WTC11 (cell line): ENCODE measurements around the gene PSME2. TPM values are rescaled to one million over a fixed set of nuclear protein-coding genes. Genes with fewer than 3 reads are reported as not detected.

Source experiments
- ATAC-seq: fragments of 200-7000 bp; cut with Tn5 transposase; 2 replicates; pipeline ENCODE4 v1.10.0; 2021; ENCODE audit warnings: mild to moderate bottlenecking, moderate library complexity
- CTCF ChIA-PET: fragments of 300-600 bp; sonication (Branson Sonifier 250); formaldehyde crosslinking; loops from one replicate; lab custom pipeline; 2021; ENCODE audit warnings: antibody characterized with exemption; lab: Charles Lee
- POLR2A ChIA-PET: fragments of 350-600 bp; sonication (Branson Sonifier 250); formaldehyde crosslinking; loops from one replicate; lab custom pipeline; 2021; ENCODE audit warnings: antibody characterized with exemption; lab: Charles Lee
- DNase-seq: peaks from one replicate; pipeline ENCODE4 v3.0.0; 2021; ENCODE audit warnings: low spot score
- H3K27ac Mint-ChIP-seq: 2 replicates; pipeline ENCODE4 v1.8.0; 2021; ENCODE audit warnings: mixed read lengths
- H3K27me3 Mint-ChIP-seq: 2 replicates; pipeline ENCODE4 v1.8.0; 2021; ENCODE audit warnings: low read depth, mild to moderate bottlenecking, moderate library complexity, mixed read lengths
- H3K36me3 Mint-ChIP-seq: 2 replicates; pipeline ENCODE4 v1.8.0; 2021; ENCODE audit warnings: mixed read lengths
- H3K4me1 Mint-ChIP-seq: 2 replicates; pipeline ENCODE4 v1.8.0; 2022; ENCODE audit warnings: mixed read lengths
- H3K4me3 Mint-ChIP-seq: 2 replicates; pipeline ENCODE4 v1.8.0; 2021; ENCODE audit warnings: mild to moderate bottlenecking, moderate library complexity, mixed read lengths
- H3K9me3 Mint-ChIP-seq: 2 replicates; pipeline ENCODE4 v1.8.0; 2021; ENCODE audit warnings: mixed read lengths
- ATF1 ChIP-seq: sonication (generic); formaldehyde crosslinking; IDR thresholded peaks from 2 replicates; pipeline ENCODE4 v1.8.1; 2023; ENCODE audit warnings: mild to moderate bottlenecking, moderate library complexity, missing genetic modification reagents
- ATF2 ChIP-seq: sonication (generic); formaldehyde crosslinking; IDR thresholded peaks from 2 replicates; pipeline ENCODE4 v1.8.1; 2022; ENCODE audit warnings: low read depth, missing genetic modification reagents, borderline replicate concordance
- CDX4 ChIP-seq: fragments of 250-450 bp; sonication (Bioruptor Pico); IDR thresholded peaks from 2 replicates; pipeline ENCODE4 v1.9.0; 2021; ENCODE audit warnings: moderate library complexity, mild to moderate bottlenecking, inconsistent platforms, borderline replicate concordance
- E2F4 ChIP-seq: sonication (generic); formaldehyde crosslinking; IDR thresholded peaks from 2 replicates; pipeline ENCODE4 v1.8.1; 2022; ENCODE audit warnings: low read depth, mild to moderate bottlenecking, moderate library complexity, missing genetic modification reagents, borderline replicate concordance
- ELF4 ChIP-seq: sonication (generic); formaldehyde crosslinking; IDR thresholded peaks from 2 replicates; pipeline ENCODE4 v1.8.1; 2022; ENCODE audit warnings: low read depth, mild to moderate bottlenecking, moderate library complexity, missing genetic modification reagents
- ESRRA ChIP-seq: sonication (generic); formaldehyde crosslinking; IDR thresholded peaks from 2 replicates; pipeline ENCODE4 v1.8.1; 2022; ENCODE audit warnings: mild to moderate bottlenecking, missing genetic modification reagents, borderline replicate concordance
- FOXP1 ChIP-seq: sonication (generic); formaldehyde crosslinking; IDR thresholded peaks from 2 replicates; pipeline ENCODE4 v1.8.0; 2022; ENCODE audit warnings: missing genetic modification reagents, mild to moderate bottlenecking, moderate library complexity, borderline replicate concordance
- GTF2I ChIP-seq: fragments of 250-450 bp; sonication (Bioruptor Pico); conservative IDR thresholded peaks from 2 replicates; pipeline ENCODE4 v1.4.0; 2021; ENCODE audit warnings: mild to moderate bottlenecking
- HMGXB4 ChIP-seq: sonication (generic); formaldehyde crosslinking; IDR thresholded peaks from 2 replicates; pipeline ENCODE4 v1.8.1; 2023; ENCODE audit warnings: mild to moderate bottlenecking, moderate library complexity, missing genetic modification reagents
- IRF1 ChIP-seq: sonication (generic); formaldehyde crosslinking; IDR thresholded peaks from 2 replicates; pipeline ENCODE4 v1.8.0; 2023; ENCODE audit warnings: missing genetic modification reagents
- JUN ChIP-seq: sonication (generic); formaldehyde crosslinking; IDR thresholded peaks from 2 replicates; pipeline ENCODE4 v1.8.0; 2023; ENCODE audit warnings: mild to moderate bottlenecking, missing genetic modification reagents
- NR1H2 ChIP-seq: sonication (generic); formaldehyde crosslinking; IDR thresholded peaks from 2 replicates; pipeline ENCODE4 v1.9.0; 2021; ENCODE audit warnings: mild to moderate bottlenecking, moderate library complexity, missing genetic modification reagents
- OVOL2 ChIP-seq: fragments of 250-450 bp; sonication (Bioruptor Pico); IDR thresholded peaks from 2 replicates; pipeline ENCODE4 v1.9.0; 2021; ENCODE audit warnings: mild to moderate bottlenecking, borderline replicate concordance
- PRRX2 ChIP-seq: fragments of 250-450 bp; sonication (Bioruptor Pico); IDR thresholded peaks from 2 replicates; pipeline ENCODE4 v1.8.0; 2021; ENCODE audit warnings: mild to moderate bottlenecking
- RELA ChIP-seq: sonication (generic); formaldehyde crosslinking; IDR thresholded peaks from 2 replicates; pipeline ENCODE4 v1.8.1; 2022; ENCODE audit warnings: missing genetic modification reagents, mild to moderate bottlenecking, borderline replicate concordance
- TEAD1 ChIP-seq: sonication (generic); formaldehyde crosslinking; IDR thresholded peaks from 2 replicates; pipeline ENCODE4 v1.8.0; 2022; ENCODE audit warnings: mild to moderate bottlenecking, missing genetic modification reagents
- ZMAT4 ChIP-seq: fragments of 250-450 bp; sonication (Bioruptor Pico); IDR thresholded peaks from 2 replicates; pipeline ENCODE4 v1.9.0; 2021; ENCODE audit warnings: mild to moderate bottlenecking
- ZNF281 ChIP-seq: sonication (generic); formaldehyde crosslinking; IDR thresholded peaks from 2 replicates; pipeline ENCODE4 v1.8.0; 2023; ENCODE audit warnings: mild to moderate bottlenecking, missing genetic modification reagents
- ZNF532 ChIP-seq: fragments of 250-450 bp; sonication (Bioruptor Pico); IDR thresholded peaks from 2 replicates; pipeline ENCODE4 v1.9.0; 2021; ENCODE audit warnings: mild to moderate bottlenecking, borderline replicate concordance
- total RNA-seq: library from RNA; stranded (reverse); gene quantifications from 3 replicates; pipeline ENCODE4 v1.2.3, GENCODE V29; 2021

Gene PSME2
- total RNA-seq, 1 experiment from 2014 or later: 103 TPM

GRCh38 chr14:24103451-24103850 lies 43.0 kb downstream of the PSME2 start:
- no peak overlapping the region for H3K4me3 Mint-ChIP-seq
- no peaks in the 10 kb centered on the region; the same call in 1 of the 2 replicates for H3K27me3 Mint-ChIP-seq
- DNase-seq (no peak), ATAC-seq (no peak)
- peaks cover 49% of the 10 kb centered on the region for H3K36me3 Mint-ChIP-seq
- peaks cover 27% of the 10 kb centered on the region for H3K9me3 Mint-ChIP-seq
- no peak for TF ChIP-seq ATF2 (CRISPR knock-in tag)
- TF ChIP-seq ZMAT4: no peak
- no peak for TF ChIP-seq HMGXB4 (CRISPR knock-in tag)
- no peak for TF ChIP-seq JUN
- TF ChIP-seq IRF1 (CRISPR knock-in tag): no peak
- no peak for TF ChIP-seq FOXP1
- TF ChIP-seq ESRRA (CRISPR knock-in tag): no peak
- TF ChIP-seq PRRX2 (CRISPR knock-in tag): no peak
- no peak for TF ChIP-seq NR1H2 (CRISPR knock-in tag)
- TF ChIP-seq OVOL2 (CRISPR knock-in tag): no peak
- no peak for TF ChIP-seq ATF1 (CRISPR knock-in tag)
- no peak for TF ChIP-seq E2F4
- no peak for TF ChIP-seq ZNF281 (CRISPR knock-in tag)
- TF ChIP-seq GTF2I (CRISPR knock-in tag): no peak
- no peak for TF ChIP-seq ZNF532 (CRISPR knock-in tag)
- no peak for TF ChIP-seq RELA (CRISPR knock-in tag)
- no peak for TF ChIP-seq TEAD1 (CRISPR knock-in tag)
- no peak for TF ChIP-seq CDX4 (CRISPR knock-in tag)
- TF ChIP-seq ELF4 (CRISPR knock-in tag): no peak
- H3K4me1 Mint-ChIP-seq: no peaks in the 10 kb centered on the region
- CTCF ChIA-PET: interaction anchor here (1.6 kb wide), 1 partner anchor 45 kb away, joined by 5 read pairs; no protein-coding TSS in a partner anchor
- H3K27ac Mint-ChIP-seq: no peak overlapping the region
- POLR2A ChIA-PET: interaction anchor here (1.3 to 5.7 kb wide), 2 partner anchors 9 to 12 kb away, joined by 8 to 29 read pairs; partner anchors contain the start of genes DCAF11, NRL and PCK2
